ENCODE measurements around the gene UNC5C.

The UNC5C gene

GRCh38 chr4:95217197-95217596 is 331.6 kb downstream of the UNC5C start:
- DNase-seq (ENCODE audit: low spot score), result no peak

DNA sequence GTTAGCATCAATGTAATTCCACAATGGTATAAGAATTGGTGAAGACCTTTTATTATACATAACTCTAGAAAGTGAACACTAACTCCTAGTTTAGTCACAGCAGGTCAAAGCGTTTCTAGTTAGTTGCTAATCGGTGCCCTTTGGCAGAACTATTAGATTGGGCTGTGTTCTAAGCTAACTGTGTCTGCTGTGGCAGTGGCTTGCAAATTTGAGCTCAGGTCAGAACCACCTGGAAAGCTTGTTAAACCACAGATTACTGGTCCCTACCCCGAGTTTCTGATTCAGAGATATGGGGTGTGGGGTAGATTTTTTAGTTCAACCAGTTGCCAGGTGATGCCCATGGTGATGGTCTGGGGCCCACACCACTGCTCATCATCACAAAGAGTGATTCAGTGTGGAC is 332.1 kb downstream of the UNC5C start:
- DNase-seq (ENCODE audit: low spot score), result no peak

DNA sequence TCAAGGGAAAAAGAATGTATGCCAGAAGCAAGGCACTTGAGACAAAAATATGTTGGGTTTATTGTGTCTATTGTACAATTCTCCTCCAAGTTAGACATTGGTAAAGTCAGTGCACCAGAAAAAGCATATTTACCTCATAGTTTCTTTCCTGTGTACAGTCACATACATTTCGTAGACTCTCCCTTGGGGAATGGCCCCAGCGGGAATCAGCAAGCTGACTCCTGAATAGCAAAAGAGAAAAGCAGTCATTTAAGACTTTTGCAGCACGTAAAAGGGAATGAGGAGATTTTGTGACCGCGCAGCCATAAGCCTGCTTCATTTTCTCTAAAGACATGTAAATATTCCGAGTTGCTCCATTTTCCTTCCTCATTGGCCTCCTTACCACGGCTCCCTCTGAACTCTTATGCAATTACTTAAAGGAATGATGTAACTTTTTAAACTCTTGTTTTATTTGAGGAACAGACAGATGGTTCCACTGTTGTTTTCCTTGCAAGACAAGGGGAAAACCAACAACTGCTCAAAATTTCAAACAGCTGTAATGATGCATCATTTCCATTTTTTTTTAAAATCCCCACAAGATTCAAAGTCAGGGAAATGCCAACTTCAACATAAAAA is 332.7 kb downstream of the UNC5C start:
- DNase-seq (ENCODE audit: low spot score), result no peak

DNA sequence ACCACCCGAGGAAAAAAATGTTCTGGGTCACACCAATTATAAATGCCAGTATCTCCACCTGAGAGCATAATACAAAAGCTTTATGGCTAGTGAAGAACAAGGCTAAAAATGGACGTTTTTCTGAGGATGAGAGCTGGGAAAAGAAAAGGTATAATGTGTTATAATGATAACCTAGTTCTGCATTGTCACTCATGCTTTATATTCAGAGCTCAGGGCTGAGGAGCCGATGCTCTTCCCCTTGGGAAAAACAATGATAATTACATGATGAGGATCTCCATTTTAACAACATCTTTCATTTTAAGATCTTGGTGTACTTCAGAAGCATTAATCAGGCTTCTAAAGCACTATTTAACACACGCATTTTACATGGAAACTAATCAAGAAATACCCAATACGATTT is 333.7 kb downstream of the UNC5C start:
- no peak for DNase-seq (ENCODE audit: low spot score)

- DNase-seq (ENCODE audit: low spot score), result no peak
Observed at GRCh38 chr4:95214408-95214807, 334.4 kb downstream of the UNC5C start.

DNA sequence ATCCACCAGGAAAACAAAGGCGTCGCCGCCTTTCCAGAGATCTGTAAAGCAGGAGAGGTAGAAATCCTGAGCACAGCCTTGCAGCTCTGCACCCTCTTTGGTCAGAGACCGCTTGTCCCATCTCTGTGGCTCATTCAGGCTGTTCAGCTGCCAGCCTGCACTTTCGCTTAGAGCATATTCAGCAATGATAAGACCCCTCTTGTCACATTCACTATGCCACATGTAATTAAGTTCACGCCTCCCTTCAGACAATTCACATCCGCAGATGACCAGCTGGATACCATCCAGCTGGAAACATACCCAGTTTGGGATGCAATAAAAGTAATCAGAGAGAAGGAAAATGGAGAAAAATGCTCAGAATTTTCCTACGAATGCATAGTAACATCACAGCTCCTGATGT is 335.4 kb downstream of the UNC5C start:
- no peak for DNase-seq (ENCODE audit: low spot score)

- DNase-seq (ENCODE audit: low spot score), result no peak
Observed at GRCh38 chr4:95212692-95213091, 336.1 kb downstream of the UNC5C start.

DNA sequence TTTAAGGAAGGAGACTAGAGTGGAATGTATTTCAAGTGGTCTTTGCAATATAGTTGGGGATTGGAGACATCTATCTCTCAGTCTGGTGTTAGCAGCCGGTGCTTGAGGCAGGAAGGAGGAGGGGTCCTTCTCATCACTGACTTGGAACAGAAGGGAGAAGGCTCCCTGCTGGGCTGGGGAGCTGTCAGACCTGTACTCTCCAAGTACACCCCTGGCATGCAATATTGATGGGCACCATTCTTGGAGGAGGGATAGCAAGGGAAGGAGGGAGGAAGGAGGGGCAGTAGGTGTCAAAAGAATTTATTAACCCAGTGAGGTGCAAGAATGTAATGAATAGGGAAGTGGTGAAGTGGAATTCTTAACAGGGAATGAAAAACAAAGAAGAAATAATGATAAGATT is 338.8 kb downstream of the UNC5C start:
- DNase-seq (ENCODE audit: low spot score), result no peak

DNA sequence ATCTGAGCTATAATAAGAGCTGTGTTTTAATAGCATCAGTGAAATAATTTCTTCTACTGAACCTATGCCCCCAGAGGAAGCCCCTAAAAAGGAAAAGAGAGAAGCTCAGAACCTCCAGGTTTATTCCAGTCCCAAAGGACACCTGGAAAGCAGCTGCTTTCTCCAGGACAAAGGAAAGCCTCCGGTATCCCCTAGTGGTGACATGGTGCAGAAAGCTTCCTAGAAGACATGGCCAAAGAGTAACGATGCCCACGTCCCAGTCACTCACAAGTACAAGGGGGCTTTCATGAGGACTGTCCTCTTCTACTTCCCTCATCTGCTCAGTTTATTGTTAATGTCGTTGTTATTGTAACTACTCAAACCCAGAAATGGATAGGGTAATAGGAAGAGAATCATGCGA is 343.9 kb downstream of the UNC5C start:
- no peak for DNase-seq (ENCODE audit: low spot score)

DNA sequence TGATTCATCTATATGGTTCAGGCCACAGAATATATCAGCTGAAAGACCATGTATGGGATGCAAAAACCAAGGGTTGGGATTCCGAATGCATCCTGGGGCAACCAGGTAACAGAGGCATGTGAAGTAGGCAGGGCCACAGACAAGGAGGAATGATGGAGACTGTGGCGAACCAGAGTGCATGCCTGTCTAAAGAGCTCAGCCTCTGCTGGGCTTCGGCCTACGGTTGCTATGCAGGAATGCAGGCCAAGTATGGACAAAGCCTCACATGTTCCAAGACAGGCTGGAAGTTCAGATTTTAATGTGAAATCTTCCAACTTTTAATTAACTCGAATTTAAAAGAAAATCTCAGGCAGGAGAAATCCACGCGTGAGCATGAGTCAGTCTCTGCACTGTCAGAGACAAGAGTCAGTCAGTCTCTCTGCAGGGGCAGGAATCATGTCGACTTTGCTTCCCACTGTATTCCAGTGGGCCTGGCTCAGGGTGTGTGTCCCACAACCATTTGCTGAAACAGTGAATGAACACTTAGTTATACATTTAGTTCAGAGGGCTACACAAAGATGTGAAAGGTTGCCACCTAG is 344.4 kb downstream of the UNC5C start:
- DNase-seq (ENCODE audit: low spot score), result no peak

DNA sequence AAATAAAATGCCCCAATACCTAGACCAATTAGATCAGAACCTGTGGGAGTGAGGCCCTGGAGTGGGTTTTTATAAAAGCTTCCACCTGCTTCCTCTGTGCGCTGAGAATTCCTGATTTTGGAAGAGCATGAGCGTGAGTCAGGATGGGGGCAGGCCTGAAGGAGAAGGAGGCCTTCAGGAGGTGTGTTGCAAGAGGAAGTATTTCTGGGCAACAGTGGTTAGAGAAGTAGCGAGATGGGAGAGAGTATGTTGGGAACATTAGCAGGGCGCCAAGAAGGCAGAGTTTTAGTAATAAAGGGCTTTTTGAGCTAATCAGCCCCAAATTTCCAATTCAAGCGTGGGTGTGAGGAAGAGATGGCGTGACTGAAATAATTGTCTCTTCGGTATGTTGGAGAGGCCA is 349.8 kb downstream of the UNC5C start:
- no peak for DNase-seq (ENCODE audit: low spot score)

DNA sequence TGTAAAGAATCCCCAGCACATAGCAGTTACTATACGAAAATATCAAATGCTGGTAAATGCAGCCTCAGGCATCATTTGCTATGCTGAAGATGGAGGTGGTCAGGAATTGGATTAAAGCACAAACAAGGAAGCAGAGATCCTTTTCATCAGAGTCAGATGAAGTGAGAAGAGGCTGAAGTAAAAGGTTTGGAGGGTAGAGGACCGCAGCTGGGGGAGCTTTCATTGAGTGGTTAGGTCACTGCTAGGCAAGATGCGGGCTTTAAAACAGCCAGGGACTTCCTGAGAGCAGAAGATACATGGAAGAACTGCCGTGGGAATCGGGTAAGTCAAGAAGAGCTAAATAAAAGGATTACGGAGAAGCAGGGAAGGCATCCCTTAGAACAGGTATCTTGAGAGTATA is 351.4 kb downstream of the UNC5C start:
- DNase-seq (ENCODE audit: low spot score), result no peak

DNA sequence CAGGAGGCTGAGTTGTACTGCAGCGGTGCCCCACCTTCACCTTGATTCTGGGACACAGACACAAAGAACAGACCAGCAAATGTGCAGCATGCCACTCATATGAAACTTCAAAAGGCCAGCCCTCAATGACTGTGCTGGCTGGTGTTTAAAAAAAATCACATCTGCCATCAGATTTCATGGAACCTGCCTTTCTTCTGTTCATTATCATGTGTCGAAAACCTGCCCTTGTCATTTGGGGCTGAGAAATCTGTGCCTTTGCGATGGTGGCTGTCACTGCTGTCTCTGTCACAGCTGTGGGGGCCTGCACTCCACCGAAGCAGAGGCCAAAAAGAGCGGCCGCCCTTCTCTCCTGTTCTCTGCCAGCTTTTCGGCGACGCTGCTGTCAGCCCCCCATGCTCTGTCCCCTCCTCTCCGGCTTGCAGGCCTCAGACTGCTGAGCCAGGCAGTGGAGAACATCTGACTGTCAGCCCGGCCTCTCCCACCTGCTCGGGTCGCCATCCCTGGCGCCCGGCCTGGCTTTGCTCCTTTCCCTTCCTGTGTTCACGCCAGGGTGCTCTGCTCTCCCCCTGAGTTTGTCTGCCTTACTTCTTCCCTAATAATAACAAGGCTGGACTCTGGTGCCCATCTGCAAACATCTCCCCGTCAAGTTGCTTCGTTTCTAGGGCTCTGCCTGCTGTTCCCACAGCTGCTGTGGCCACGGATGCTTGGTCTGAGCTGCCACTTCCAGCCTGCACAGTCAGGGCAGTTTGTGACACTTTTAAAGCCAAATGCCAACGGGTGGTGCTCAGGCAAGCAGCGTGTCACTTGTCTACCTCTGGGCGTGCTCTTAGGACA is 355.2 kb downstream of the UNC5C start:
- no peak for DNase-seq (ENCODE audit: low spot score)

DNA sequence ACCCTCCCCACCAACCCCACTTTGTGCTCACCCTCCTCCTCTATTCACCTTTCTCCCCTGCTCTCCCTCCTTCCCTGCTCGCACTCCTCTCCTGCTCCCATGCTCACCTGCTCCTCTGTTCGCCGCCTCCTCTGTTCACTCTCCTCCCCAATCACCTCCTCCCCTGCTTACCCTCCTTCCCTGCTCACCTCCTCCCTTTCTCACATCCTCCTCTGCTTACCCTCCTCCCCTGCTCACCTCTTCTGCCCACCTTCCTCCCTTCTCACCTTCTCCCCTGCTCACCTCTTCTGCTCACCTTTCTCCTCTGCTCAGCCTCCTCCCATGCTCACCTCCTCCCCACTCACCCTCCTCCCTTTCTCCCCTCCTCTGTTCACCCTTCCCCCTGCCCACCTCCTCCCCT is 357.2 kb downstream of the UNC5C start:
- DNase-seq (ENCODE audit: low spot score), result no peak

GRCh38 chr4:95190751-95191436 is 357.9 kb downstream of the UNC5C start:
- peak; percentile 2 for DNase-seq (ENCODE audit: low spot score)

- no peak for DNase-seq (ENCODE audit: low spot score)
Observed at GRCh38 chr4:95188701-95189370, 359.9 kb downstream of the UNC5C start.

DNA sequence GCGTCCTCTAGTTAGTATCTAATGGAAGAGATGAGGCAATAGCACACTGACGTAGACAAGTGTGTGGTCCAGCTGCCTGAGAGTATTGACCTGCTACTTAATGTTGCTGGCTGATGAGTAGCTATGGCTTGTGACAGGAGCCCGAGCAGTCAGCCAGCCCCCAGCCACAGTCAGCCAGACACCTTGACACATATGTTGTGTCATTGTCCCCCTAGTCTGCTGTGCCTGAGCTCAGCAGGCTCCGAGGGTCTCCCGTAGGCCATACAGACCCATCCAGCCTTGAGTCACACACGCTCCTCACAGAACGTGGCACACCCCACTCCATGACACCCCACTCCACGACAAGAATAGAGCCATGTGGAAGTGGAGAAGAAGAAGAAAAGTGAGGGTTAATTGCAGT is 362.1 kb downstream of the UNC5C start:
- no peak for DNase-seq (ENCODE audit: low spot score)

DNA sequence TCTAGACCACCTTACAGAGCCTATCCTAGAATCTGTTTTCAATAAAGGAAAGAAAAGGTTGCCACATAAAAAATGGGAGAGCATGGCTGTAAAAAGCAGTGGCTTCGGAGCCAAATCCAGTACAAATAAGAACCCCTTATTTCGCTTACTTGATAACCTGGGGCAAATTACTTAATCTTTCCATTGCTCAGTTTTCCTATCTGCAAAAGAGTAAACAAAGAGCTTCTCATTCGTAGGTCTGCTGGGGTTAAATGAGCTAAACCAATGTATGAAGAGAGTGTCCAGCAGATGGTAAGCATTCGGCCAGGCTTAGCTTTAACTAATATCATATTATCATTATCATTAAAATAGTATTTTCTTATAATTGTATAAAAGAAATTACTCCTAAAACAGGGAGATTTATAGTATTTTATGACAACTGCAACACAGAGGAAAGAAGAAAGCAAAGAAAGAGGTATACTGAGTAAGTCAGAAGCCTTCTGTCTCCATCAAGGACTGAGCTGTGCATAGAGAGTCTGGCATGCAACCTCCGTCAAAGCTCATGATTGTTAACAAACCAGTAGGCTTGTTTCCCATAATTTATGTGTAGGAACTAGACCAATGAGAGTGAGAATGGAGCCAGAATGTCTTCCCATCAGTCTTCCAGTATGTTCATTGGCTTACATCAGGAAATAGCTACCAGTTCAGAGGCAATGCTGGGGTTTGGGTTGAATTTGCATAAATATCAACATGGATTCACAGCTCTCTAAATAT is 364.9 kb downstream of the UNC5C start:
- DNase-seq (ENCODE audit: low spot score), result no peak

GRCh38 chr4:95181996-95182306 is 366.8 kb downstream of the UNC5C start:
- no peak for DNase-seq (ENCODE audit: low spot score)

- DNase-seq (ENCODE audit: low spot score), result no peak
Observed at GRCh38 chr4:95181243-95181995, 367.4 kb downstream of the UNC5C start.

Measured in SW480 (cell line).